Calu3 (cell line): ENCODE results near the gene NR1D1. TPM values are rescaled to one million over a fixed set of nuclear protein-coding genes. Genes with fewer than 3 reads are reported as not detected.

Experiments used
- BruUV-seq: library from RNA; stranded (reverse); fragments of 400-500 nt; replicated peaks from 2 replicates; lab custom pipeline; 2021; lab: Mats Ljungman, UMichigan
- CTCF ChIA-PET: fragments of 300-600 bp; sonication (Branson Sonifier 250); formaldehyde crosslinking; loops from one replicate; lab custom pipeline; 2022; ENCODE audit warnings: antibody characterized with exemption; lab: Charles Lee
- DNase-seq: peaks from one replicate; pipeline ENCODE4 v3.0.0; 2022
- H3K27ac Mint-ChIP-seq: one replicate; pipeline ENCODE4 v1.8.0; 2022; ENCODE audit warnings: mixed read lengths; ENCODE audit not compliant: unreplicated experiment
- H3K27me3 Mint-ChIP-seq: one replicate; pipeline ENCODE4 v1.8.0; 2022; ENCODE audit warnings: mixed read lengths; ENCODE audit not compliant: unreplicated experiment
- H3K36me3 Mint-ChIP-seq: one replicate; pipeline ENCODE4 v1.8.0; 2022; ENCODE audit warnings: mild to moderate bottlenecking, moderate library complexity, mixed read lengths; ENCODE audit not compliant: insufficient read depth, unreplicated experiment
- H3K4me1 Mint-ChIP-seq: one replicate; pipeline ENCODE4 v1.8.0; 2022; ENCODE audit warnings: mild to moderate bottlenecking, low read depth, mixed read lengths; ENCODE audit not compliant: unreplicated experiment
- H3K4me3 Mint-ChIP-seq: one replicate; pipeline ENCODE4 v1.8.0; 2022; ENCODE audit warnings: mild to moderate bottlenecking, low read depth, moderate library complexity, mixed read lengths; ENCODE audit not compliant: unreplicated experiment
- H3K9me3 Mint-ChIP-seq: one replicate; pipeline ENCODE4 v1.8.0; 2022; ENCODE audit warnings: low read depth, mixed read lengths; ENCODE audit not compliant: unreplicated experiment
- intact Hi-C: fragments of 100-400 bp; cut with micrococcal nuclease; formaldehyde crosslinking; loops from one replicate; pipeline ENCODE4 v1.10.0; 2022; ENCODE audit not compliant: unreplicated experiment
- total RNA-seq: library from RNA; stranded (reverse); gene quantifications from 2 replicates; pipeline ENCODE4 v1.2.3, GENCODE V29; 2022
- TF ChIP-seq, protein P1 (sequence below): fragments of 200-600 bp; IDR thresholded peaks from one replicate; pipeline ENCODE4 v1.8.0; 2022; ENCODE audit warnings: antibody characterized with exemption; ENCODE audit not compliant: unreplicated experiment

Gene NR1D1
- total RNA-seq, 1 experiment from 2014 or later = 36.4 TPM

DNA sequence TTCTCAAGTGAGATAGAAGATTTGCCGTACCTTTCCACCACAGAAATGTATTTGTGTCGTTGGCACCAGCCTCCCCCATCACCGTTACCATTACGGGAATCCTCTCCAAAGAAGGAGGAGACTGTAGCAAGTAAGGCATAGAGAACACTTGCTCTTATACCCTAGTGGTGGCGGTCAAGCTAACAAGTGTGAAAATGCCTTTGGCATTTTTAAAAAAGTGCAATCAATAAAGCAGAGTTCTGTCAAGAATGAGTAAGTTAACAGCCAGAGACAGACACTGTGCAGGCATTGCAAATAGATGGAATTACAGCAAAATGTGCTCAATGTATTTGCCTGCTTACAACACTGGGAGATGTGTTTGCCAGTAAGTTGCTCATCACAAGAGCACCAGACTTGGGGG is 29.1 kb upstream of the NR1D1 start:
- peaks cover 34% of the 10 kb centered on the region for H3K4me1 Mint-ChIP-seq
- H3K4me3 Mint-ChIP-seq = no peak overlapping the region
- no peaks in the 10 kb centered on the region for H3K9me3 Mint-ChIP-seq
- peak; percentile 61 for DNase-seq
- no TSS peak for BruUV-seq
- intact Hi-C loops = no loop called here
- H3K36me3 Mint-ChIP-seq = peaks cover 92% of the 10 kb centered on the region
- TF ChIP-seq, protein P1, sequence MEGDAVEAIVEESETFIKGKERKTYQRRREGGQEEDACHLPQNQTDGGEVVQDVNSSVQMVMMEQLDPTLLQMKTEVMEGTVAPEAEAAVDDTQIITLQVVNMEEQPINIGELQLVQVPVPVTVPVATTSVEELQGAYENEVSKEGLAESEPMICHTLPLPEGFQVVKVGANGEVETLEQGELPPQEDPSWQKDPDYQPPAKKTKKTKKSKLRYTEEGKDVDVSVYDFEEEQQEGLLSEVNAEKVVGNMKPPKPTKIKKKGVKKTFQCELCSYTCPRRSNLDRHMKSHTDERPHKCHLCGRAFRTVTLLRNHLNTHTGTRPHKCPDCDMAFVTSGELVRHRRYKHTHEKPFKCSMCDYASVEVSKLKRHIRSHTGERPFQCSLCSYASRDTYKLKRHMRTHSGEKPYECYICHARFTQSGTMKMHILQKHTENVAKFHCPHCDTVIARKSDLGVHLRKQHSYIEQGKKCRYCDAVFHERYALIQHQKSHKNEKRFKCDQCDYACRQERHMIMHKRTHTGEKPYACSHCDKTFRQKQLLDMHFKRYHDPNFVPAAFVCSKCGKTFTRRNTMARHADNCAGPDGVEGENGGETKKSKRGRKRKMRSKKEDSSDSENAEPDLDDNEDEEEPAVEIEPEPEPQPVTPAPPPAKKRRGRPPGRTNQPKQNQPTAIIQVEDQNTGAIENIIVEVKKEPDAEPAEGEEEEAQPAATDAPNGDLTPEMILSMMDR = no peak
- H3K27me3 Mint-ChIP-seq = no peaks in the 10 kb centered on the region
- CTCF ChIA-PET = interaction anchor here (0.7 to 7.2 kb wide), 5 partner anchors 10 to 54 kb away, joined by 3 to 82 read pairs (median 6); partner anchors contain the start of gene CASC3
- H3K27ac Mint-ChIP-seq = peak overlapping the region; percentile 2

DNA sequence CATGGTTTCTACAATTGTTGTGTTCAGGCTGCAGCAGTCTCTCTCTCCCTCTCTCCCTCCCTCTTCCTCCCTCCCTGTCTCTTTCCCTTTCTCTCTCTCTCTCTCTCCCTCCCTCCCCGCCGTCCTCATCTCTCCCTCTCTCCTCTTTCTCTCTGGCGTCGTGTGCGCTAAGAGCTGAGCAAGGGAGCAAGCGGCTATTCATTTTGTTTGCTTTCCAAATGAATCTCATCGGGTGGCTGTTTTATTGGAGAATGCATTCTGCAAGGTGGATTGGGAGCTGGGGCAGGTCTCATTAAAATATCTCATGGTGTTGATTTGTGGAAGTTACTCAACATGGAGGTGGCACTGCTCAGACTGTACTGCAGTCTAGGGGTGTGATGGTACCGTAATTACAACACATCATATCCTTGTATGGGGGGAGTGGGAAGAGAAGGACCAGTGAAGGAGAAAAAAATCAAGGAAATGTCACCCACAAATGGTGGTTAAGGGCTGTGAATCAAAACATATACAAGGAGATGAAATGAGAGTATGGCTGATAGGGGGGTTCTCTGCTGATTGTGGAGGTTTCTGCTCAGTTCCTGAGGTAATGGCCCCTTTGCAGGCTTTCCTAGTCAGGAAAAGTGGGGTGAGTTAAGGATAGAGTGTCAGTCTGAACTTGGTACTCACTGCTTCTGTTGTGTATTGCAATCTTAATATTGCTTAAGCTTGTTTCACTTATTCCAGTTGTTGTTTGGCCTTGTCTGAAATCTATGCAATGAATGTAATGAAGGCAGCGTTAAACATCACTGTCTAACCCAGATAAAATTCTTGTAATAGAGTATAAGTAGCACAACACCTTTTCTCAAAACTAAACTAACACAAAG is 24.1 kb upstream of the NR1D1 start:
- H3K4me3 Mint-ChIP-seq = peak overlapping the region; percentile 86
- peak; percentile 61 for DNase-seq
- peaks cover 38% of the 10 kb centered on the region for H3K4me1 Mint-ChIP-seq
- H3K36me3 Mint-ChIP-seq = peaks cover 92% of the 10 kb centered on the region
- peak overlapping the region; percentile 81 for H3K27ac Mint-ChIP-seq
- BruUV-seq = no TSS peak
- H3K9me3 Mint-ChIP-seq = no peaks in the 10 kb centered on the region
- TF ChIP-seq, protein P1 = no peak
- CTCF ChIA-PET = interaction anchor here (0.5 to 9.7 kb wide), 60 partner anchors 9 to 1271 kb away, joined by 3 to 386 read pairs (median 6); partner anchors contain the start of genes CASC3, CSF3, ERBB2 and MED24
- intact Hi-C loops = loop anchor here (2.0 kb wide), 1 partner anchor 44 kb away; no protein-coding TSS in a partner anchor
- H3K27me3 Mint-ChIP-seq = no peaks in the 10 kb centered on the region

DNA sequence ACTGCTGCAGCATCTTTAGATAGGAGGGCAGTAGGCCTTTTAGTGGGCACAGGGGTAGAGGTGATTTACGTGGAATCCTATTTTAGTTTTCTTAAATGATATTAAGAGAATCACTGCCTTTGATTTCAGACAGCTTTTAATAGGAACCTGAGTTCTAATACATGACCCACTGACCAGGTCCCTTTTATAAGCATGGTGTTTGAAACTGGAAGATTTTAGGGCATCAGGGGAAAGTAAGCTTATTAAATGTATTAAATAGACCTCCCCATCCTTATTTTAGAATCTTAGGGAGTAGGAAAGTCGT is 23.4 kb upstream of the NR1D1 start:
- no peaks in the 10 kb centered on the region for H3K9me3 Mint-ChIP-seq
- TSS peak; percentile 61 for BruUV-seq
- H3K4me1 Mint-ChIP-seq = peaks cover 38% of the 10 kb centered on the region
- peak overlapping the region; percentile 81 for H3K27ac Mint-ChIP-seq
- TF ChIP-seq, protein P1 = no peak
- CTCF ChIA-PET = interaction anchor here (0.6 to 9.7 kb wide), 54 partner anchors 10 to 582 kb away, joined by 3 to 386 read pairs (median 6); partner anchors contain the start of genes CASC3, CSF3, ERBB2 and MED24
- H3K36me3 Mint-ChIP-seq = peaks cover 85% of the 10 kb centered on the region
- intact Hi-C loops = loop anchor here (1.0 to 2.0 kb wide), 3 partner anchors 16 to 69 kb away; partner anchors contain the start of gene MED24
- DNase-seq = no peak
- no peaks in the 10 kb centered on the region for H3K27me3 Mint-ChIP-seq
- peak overlapping the region; percentile 86 for H3K4me3 Mint-ChIP-seq

DNA sequence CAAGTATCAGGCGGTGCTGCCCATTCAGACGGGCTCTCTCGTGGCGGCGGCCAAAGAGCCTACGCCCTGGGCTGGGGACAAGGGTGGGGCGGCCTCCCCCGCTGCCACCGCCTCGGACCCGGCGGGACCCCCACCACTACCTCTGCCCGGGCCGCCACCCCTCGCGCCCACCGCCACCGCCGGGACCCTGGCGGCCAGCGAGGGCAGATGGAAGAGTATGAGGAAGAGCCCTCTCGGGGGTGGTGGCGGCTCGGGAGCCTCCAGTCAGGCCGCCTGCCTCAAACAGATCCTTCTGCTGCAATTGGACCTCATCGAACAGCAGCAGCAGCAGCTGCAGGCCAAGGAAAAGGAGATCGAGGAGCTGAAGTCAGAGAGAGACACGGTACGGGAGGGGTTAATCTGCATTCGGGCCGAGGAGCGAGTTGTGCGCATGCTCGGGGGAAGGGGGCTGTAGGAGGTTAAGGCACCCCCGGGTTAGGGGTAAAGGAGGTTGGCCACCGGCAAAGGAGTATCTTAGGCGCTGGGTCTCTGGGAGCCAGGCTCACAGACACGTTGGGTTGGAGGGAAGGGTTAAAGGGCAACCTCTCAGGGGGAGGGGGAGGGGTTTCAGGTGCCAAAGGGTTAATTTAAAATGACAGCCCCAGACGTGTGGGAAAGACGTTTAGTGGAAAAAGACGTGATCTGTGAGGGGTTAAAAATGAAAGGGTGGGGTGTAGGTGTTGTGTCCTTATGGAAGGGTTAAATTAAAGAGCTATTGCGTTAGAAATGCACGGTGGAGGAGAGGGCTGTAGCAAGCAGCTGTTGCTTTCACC is 22.8 kb upstream of the NR1D1 start:
- DNase-seq = peak; percentile 98
- CTCF ChIA-PET = interaction anchor here (0.6 to 9.7 kb wide), 63 partner anchors 10 to 583 kb away, joined by 3 to 386 read pairs (median 6); partner anchors contain the start of genes CASC3, CSF3, ERBB2 and MED24
- TF ChIP-seq, protein P1 = no peak
- Mint-ChIP-seq H3K4me1 (peaks cover 42% of the 10 kb centered on the region), H3K36me3 (peaks cover 86% of the 10 kb centered on the region), H3K4me3 (peak overlapping the region; percentile 86), H3K27me3 (no peaks in the 10 kb centered on the region), H3K27ac (peak overlapping the region; percentile 81), H3K9me3 (no peaks in the 10 kb centered on the region)
- no TSS peak for BruUV-seq
- intact Hi-C loops = loop anchor here (1.0 kb wide), 2 partner anchors 16 to 69 kb away; partner anchors contain the start of gene MED24
